NT2/D1 (cell line): ENCODE data around the gene OCIAD1.

Experiments used
- SUZ12 ChIP-seq: IDR thresholded peaks from 2 replicates; pipeline ENCODE4 v1.6.1; 2011; ENCODE audit not compliant: insufficient read length, insufficient read depth; ENCODE audit errors: extremely low read depth
- YY1 ChIP-seq: IDR thresholded peaks from 2 replicates; pipeline ENCODE4 v1.6.1; 2011; ENCODE audit not compliant: insufficient read length, insufficient read depth
- ZNF274 ChIP-seq: IDR thresholded peaks from 2 replicates; pipeline ENCODE4 v1.6.1; 2011; ENCODE audit warnings: mild to moderate bottlenecking, low read depth, low read length

GRCh38 chr4:48879561-48880442 lies 48.9 kb downstream of the OCIAD1 start:
- TF ChIP-seq YY1 (no peak), ZNF274 (no peak), SUZ12 (no peak)
